Measurements from ENCODE around the gene MAPK8IP1.
"Not testable (repeated sequence)": the region's sequence is repeated elsewhere in the genome, so short reads cannot be mapped to it uniquely, and the experiment has no call there.

The MAPK8IP1 gene

DNA sequence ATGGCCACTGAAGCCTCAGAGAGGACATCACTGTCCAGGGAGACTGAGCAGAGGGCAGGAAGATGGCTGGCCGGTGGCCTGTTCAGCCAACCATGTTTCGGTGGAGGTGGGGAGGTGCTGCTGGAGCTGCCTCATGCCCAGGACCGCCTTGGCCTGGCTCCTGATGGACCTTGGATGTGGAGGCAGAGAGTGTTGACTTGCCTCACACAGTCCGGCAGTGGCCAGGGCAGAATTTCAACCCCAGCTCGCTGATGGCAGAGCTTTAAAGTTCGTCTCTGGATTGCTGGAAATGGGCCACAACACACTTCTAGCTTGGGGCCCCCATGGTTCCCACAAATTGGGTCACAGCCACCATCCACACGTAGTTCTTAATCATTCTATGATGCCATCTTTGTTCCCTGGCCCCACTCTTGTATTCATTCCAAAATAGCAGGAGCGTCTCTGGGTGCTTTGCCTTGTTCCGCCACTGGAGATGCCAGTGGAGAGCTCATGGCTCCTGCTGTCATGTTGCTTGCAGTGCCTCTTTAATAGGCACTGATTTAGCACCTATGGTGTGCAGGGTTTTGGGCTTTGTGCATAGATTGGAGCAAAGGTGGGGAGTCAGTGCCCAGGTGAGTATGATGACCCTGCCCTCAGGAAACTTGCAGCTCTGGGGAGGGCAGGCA, 5.6 kb downstream of the MAPK8IP1 start:
- DNase-seq: no peak

DNA sequence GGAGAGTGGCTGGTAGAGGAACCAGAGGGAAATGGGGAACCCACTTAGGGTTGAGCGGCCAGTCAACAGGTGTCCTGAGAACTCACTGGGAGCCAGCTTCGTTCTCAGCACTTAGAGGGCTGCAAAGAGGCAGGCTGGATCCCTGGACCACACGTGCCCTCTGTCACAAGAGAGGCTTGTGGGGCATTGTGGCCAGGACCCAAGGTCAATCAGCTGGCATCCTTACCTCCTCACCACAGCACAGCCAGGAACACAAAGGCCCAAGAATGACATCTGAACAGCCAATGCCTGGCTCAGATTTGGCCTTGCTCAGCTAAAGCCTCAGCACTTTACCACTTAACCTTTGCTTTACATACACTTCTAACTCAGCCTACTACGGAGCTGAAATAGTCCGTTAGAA, 7.4 kb downstream of the MAPK8IP1 start:
- no peak for DNase-seq

DNA sequence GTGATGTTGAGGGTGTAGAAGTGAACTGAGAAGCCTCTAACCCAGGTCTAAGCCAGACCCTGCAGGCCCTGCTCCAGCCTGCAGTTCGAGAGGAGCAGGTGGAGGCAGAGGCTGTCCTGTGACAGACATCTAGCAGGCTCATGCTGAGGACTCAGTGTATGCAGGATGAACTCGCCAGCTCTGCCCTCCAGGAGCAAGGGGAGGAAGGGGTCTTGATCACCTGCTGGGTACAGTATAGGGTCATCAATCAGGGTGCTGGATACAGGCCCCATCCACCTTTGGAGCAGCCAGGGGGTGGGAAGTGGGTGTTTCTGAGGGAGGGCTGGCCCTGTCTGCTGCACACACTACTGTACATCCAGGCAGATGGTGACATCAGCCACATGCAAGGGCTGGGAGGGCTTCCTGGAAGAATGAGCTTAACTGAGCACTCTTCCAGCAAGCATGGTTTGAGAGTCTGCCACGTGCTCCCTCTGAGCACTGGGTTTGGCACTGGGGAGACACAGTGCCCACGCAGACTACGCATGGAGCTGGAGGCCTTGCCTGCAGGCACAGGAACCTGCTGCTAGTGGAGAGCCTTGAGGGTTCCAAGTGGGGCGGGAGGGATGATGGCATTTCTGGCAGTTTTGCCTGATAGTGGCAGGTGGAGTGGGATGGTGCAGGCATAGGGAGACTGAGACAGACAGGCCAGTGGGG, 9.2 kb downstream of the MAPK8IP1 start:
- DNase-seq: peak; percentile 40

DNA sequence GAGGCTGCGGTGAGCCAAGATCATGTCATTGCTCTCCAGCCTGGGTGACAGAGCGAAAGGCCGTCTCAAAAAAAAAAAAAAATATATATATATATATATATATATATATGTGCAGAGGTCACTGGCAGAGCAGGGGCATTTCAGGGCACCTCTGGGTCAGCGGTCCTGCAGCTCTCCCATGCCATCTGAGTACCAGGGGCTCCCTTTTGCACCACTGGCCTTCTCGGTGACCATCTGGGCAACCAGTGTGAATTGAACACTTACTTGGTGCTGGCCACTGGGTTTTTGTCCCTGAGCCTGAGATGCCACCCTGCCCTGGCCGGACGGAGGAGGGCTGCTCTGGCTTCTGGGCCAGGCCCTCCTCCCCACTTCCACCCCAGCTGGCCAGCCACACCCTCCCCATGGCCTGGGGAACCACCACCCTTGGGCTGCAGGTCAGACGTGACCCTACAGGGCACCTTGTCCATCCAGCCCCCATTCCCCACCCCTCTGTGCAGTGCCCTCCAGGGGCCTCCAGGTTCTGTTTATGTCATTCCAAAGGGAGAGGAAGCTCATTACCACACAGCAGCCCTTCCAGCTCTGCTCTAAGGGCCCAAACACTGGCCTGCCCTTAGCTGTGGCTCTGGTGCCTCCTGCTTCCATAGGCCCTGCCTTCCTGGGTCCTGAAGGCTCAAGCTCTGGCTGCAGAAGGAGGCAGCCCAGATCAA, 10.3 kb downstream of the MAPK8IP1 start:
- DNase-seq: peak; percentile 6

DNA sequence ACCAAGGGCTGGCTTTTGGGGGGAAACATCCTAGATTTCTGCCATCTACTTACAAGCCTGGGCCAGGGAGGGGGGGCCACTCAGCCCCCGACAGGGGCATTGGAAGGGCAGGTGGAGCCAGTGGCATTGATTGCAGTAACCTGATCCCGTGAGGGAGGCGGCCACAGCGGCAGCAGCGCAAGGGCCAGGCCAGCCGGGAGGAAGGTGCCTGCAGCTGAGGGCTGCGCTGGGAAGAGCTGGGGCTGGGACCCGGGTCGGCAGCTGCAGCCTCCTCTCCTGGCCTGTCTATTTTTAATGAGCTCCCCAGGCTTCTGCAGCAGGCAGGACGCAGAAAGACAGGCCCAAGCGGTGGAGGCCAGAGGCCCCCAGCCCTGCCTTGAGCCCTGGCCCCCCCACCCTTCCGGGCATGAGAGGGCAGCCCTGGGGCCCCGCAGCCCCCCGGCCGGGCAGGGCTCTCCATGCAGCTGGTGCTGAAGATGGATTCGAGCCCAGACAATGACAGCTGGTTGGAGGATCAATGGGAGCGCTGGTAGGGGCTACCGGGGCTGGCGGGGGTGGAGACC, 11.1 kb downstream of the MAPK8IP1 start:
- DNase-seq: peak; percentile 82

DNA sequence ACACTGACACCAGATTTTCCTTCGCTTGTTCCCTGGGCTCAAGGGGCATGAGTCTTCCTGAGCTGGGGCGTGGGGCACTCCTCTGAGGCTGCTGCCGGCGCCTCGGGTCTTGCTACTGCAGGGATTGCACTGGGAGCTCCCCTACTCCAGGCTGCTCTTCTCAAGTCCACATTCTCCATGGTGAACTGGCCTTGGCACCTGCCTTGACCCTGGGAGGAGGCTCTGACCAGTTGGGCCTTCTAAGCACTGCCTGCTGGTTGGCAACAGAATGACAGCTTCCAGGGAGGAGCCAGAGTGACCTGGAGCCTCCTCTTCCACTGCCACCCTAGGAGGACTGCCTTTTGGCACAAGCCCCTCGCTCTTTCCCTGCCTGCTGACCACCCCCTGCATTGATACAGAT, 12.1 kb downstream of the MAPK8IP1 start:
- peak; percentile 3 for DNase-seq

DNA sequence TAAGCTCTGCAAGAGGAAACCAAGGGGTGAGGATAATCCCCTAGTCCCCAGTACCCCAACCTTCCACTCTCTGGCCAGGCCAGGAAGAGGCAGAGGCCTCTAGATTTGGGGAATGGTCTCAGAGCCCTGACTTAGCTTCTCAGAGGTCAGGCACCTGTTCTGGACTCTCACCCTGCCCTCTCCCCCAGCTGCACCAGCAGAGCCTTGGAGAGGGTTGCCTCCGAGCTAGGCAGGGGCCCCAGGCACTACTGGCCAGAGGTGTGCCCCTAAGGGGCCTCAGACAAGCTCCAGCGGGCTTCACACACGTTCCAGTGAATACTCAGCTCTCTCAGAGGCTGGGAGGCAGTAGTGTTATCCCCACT, 13.6 kb downstream of the MAPK8IP1 start:
- DNase-seq: no peak

DNA sequence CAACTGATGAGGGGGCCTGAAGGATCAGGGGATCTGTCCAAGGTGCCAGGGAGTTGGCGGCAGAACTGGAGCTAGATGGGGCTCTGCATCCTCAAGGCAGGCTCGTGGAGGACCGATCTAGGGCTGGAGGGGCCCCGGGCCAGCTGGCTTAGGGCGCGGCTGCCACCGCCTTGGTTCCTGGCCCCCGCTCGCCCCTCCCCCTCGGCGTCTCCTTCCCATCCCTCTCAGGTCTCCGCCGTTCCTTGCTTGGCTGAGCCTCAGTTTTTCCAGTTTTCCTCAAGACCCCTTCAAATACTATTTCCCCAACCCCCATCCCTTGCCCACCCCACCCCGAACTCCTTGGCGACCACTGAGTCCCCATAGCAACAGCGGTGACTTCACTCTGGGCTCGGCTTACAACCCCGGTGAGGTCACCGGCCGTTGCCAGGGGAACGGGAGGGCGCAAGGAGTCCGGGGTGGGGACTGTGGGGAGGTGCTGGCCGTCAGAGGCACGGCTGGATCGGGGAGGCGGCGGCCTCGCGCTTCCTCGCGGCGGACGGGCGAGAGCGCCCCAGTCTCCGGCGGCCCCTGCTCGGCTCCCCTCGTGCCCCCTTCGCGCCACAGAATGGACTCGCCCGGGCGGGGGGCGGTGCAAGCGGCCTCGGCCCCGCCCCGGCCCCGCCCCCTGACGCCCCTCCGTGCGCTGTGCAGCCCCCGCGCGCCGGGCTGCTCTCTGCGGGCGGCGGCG, 14.2 kb downstream of the MAPK8IP1 start:
- DNase-seq: peak; percentile 86

DNA sequence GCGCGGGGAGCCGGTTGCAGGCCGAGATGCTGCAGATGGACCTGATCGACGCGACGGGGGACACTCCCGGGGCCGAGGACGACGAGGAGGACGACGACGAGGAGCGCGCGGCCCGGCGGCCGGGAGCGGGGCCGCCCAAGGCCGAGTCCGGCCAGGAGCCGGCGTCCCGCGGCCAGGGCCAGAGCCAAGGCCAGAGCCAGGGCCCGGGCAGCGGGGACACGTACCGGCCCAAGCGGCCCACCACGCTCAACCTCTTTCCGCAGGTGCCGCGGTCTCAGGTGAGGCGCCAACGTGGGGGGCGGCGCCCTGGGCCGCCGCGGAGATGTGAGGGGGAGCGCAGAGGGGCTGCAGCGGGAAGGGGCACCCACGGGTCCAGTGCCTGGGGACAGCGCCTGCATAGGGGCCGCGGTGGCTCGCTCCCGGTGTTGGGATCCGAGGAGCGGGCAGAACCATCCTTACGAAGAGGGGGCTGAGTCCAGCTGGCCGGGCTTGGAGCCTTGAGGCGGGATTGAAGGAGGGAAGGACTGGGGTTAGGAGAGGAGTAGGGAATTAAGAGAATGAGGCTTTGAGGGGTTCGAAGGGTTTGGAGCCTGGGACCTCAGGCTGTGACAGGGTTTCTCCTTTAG, 14.8 kb downstream of the MAPK8IP1 start:
- not testable (repeated sequence) for DNase-seq

DNA sequence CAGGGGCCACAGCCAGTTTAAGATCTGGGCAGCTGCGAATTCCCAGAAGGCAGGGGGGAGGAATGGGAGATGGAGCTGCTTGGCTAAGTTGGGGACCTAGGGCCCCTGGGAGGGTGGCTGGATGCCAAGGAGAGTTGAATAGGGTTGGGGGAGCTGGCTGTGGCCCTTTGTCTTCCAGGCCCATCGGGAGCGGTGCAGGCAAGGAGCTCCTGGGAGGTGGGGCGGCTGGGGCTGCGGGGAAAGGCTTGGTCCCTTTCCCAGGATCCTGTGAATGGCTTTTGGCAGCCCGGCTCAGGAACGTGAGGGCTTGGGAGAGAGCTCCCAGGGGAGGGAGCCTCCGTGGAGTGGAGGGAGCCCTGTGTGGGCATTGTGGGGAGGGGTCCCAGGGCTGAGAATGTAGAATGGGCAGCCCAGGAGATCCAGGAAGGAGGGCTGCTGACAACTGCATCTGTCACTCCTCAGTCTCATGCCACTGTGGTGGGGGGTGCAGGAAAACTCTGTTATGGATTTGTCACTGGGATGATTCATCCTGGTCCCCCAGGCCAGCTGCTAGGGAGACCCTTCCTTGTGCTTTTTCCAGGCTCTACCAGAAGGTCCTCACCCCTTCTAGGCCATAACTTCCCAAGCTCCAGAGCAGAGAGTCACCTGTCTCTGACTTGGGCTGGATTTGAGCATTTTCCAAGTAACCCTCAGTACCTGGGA, 15.6 kb downstream of the MAPK8IP1 start:
- no peak for DNase-seq

DNA sequence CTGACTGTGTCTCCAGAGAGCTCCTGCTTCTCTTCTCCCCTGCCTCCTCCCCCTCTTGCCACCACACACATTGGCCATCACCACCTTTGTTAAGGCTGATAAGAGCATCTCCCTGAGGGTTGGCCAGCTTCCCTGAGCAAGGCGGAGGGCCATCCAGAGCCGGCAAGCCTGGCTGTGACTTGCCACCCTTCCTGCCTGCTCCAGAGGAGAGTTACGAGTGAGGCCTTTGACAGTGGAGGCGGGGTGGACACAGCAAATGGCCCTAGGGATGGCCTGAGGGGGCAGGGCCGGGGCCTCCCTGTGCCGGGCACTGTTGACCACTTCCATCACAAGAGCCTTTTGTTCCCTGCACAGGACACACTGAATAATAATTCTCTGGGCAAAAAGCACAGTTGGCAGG, 16.2 kb downstream of the MAPK8IP1 start:
- no peak for DNase-seq

DNA sequence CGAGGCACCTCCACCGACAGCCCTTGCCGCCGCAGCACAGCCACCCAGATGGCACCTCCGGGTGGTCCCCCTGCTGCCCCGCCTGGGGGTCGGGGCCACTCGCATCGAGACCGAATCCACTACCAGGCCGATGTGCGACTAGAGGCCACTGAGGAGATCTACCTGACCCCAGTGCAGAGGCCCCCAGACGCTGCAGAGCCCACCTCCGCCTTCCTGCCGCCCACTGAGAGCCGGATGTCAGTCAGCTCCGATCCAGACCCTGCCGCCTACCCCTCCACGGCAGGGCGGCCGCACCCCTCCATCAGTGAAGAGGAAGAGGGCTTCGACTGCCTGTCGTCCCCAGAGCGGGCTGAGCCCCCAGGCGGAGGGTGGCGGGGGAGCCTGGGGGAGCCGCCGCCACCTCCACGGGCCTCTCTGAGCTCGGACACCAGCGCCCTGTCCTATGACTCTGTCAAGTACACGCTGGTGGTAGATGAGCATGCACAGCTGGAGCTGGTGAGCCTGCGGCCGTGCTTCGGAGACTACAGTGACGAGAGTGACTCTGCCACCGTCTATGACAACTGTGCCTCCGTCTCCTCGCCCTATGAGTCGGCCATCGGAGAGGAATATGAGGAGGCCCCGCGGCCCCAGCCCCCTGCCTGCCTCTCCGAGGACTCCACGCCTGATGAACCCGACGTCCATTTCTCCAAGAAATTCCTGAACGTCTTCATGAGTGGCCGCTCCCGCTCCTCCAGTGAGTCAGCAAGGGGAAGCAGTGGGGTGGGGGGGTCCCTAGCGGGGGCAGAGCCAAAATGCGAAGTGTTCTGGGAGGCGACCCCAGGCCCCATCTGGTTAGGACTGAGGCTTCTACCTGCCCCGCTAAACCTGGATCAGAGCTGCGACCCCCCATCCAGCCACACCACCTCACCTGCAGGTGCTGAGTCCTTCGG, 17.3 kb downstream of the MAPK8IP1 start:
- DNase-seq: no peak

DNA sequence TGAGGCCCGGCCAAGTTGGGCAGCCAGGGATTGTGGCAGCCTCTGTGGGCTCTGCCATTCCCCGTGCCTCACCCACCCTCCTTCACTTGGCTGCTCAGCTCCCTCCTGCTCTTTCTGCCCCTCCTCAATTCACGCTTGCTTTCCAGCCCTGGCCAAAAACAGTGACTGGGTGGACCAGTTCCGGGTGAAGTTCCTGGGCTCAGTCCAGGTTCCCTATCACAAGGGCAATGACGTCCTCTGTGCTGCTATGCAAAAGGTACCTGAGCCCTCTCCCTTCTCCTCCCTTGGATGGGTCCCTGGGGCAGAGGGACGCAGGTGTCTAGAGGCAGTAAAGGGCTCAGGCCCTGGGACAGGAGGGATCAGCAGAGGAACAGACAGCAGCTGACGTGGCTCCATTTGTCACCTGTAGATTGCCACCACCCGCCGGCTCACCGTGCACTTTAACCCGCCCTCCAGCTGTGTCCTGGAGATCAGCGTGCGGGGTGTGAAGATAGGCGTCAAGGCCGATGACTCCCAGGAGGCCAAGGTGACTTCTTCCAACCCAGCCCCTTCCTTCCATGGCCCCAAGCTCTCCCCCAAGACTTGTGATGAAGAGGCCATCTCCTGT, 19.0 kb downstream of the MAPK8IP1 start:
- DNase-seq: no peak

DNA sequence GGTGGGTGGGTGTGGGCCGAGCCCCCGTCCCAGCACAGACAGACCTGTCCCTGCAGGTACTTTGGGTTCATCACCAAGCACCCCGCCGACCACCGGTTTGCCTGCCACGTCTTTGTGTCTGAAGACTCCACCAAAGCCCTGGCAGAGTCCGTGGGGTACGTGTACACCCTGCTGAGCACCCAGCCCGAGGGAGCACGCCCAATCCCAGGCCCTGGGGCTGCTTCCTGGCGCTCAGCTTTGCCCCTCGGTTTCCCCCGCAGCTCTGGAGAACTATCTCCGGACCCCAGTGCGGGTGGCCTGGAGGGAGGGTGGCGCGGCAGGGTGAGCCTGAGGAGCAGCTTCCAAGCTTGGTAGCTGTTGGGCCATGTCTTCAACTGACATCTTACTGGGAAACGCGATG, 19.6 kb downstream of the MAPK8IP1 start:
- no peak for DNase-seq

DNA sequence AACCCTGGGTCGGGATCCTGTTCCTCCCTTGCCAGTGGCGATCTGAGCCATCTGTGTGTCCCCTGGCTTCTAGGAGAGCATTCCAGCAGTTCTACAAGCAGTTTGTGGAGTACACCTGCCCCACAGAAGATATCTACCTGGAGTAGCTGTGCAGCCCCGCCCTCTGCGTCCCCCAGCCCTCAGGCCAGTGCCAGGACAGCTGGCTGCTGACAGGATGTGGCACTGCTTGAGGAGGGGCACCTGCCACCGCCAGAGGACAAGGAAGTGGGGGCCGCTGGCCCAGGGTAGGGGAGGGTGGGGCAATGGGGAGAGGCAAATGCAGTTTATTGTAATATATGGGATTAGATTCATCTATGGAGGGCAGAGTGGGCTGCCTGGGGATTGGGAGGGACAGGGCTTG, 20.1 kb downstream of the MAPK8IP1 start:
- DNase-seq: not testable (repeated sequence)

DNA sequence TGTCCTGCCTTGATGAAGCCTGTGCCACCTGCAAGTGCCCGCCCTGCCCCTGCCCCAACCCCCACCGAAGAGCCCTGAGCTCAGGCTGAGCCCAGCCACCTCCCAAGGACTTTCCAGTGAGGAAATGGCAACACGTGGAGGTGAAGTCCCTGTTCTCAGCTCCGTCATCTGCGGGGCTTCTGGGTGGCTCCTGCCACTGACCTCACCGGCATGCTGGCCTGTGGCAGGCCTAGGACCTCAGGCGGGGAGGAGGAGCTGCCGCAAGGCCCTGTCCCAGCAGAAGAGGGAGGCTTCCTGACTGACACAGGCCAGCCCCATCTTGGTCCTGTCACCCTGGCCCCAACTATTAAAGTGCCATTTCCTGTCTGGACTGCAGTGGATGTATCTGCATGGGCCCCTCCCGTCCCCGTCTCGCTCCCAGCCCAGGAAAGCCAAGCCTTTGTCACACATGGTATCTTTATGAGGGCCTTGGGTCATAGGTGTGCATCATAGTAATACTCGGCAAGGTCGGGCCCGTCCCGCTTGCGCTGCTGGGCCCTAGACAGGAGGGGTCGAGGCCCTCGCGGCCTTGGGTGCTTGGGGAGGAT, 20.7 kb downstream of the MAPK8IP1 start:
- DNase-seq: no peak

DNA sequence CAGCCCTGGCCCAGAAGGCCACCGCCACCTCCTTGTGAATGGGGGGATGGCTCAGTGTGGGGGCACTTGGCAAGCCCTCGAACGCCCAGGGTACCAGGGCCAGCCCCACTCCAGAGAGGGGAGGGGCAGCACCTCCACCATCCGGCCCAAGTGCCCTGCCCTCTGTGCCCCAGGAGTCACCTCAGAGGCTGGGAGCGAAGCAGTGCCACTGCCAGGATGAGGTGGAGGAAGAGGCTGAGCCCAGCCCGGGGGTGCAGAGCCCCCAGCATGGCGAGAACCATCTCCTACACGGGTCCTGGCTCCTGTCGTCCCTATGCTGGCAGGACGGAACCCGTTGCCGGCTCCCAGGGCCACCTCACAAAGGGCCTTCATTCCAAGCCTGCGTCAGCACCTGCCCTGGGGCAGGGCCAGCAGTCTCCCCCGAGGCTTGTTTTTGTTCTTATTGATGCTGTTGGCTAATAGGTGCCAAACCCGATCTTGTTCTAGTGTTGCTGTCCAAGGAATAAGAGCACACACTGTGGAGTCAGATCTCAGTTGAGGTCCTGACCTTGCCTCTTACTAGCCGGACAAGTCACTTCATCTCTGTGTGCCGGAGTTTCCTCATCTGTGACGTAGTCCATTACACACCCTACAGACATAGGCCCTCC, 21.6 kb downstream of the MAPK8IP1 start, which contains the start of gene FREY1:
TSS of gene FREY1 (minus strand) at position 307 of the 647 bp plus-strand sequence. CDS start at position 281, 26 bp downstream.
- no peak for DNase-seq

DNA sequence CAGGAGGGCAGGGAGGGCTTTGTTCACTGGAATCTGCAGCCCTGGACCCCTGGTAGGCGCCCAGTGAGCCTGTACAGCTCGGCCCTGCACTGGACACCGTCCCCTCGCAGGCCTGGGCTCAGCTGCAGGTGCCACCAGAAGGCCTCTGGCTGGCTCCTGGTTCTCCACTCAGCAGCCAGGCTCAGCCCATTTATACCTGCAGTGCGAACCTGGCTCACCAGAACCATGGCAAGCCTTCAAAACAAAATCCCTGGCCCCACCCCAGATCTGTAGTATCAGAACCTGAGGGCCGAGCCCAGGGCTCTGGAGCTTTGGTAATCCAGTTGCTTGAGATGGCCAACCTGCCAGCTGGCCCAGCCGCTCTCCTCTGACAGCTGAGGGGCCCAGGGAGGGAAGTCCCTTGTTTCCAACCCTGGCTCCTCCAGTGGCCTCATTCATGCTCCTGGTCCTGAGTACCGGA, 22.5 kb downstream of the MAPK8IP1 start:
- DNase-seq: no peak
